Fibroblast of the aortic adventitia (primary cell): Measurements from ENCODE around the gene RPS27. TPM values are rescaled to one million over a fixed set of nuclear protein-coding genes. Genes with fewer than 3 reads are reported as not detected.

Experiments used
- DNase-seq: peaks from one replicate; pipeline ENCODE4 v3.0.0-alpha.2; 2010; ENCODE audit warnings: low read depth
- H3K4me3 ChIP-seq: 2 replicates; pipeline ENCODE4 v1.5.1; 2011; ENCODE audit warnings: low read depth, mild to moderate bottlenecking, control low read depth, low read length, moderate library complexity
- total RNA-seq: library from RNA; depleted of rRNA; stranded (reverse); fragments of >200 nt; gene quantifications from 2 replicates; pipeline ENCODE4 v1.2.3, GENCODE V29; 2012; ENCODE audit warnings: low replicate concordance
- TF ChIP-seq, protein P1 (sequence below): IDR thresholded peaks from 2 replicates; pipeline ENCODE4 v1.5.1; 2011; ENCODE audit warnings: mild to moderate bottlenecking, low read length, control low read depth, inconsistent platforms; ENCODE audit not compliant: insufficient read depth

Gene RPS27
- total RNA-seq, 1 donor: 2,665 TPM

DNA sequence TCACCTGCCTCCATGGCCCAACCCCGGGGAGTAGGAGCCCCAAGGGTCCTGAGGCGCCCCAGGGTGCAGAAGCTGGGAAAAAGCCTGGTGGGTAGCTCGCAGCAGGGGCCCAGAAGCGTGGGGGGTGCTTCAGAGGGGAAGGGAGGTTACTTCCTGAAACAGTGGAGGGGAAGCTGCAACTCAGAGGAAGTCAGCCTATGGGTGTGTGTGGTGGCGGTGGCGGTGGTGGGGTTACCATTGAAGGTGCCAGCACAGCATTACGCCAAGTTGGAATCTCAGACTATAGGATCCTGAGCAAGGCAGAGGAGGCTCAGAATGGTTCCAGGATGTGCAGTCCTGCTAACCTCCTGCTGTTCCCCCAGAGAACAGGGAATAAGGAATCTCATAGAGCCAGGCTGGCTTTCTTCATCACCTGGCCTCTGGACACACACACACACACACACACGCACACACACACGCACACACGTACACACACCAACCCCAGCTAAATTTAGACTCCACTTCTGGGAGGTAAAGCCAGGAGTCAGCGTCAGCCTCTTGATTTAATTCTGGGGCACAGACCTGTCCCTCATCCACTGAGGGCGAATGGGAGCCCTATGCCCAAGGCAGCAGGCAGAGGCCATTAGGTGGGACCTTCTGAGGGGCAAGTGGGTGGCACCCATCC is 45.3 kb upstream of the RPS27 start:
- DNase-seq: peak; percentile 60

DNA sequence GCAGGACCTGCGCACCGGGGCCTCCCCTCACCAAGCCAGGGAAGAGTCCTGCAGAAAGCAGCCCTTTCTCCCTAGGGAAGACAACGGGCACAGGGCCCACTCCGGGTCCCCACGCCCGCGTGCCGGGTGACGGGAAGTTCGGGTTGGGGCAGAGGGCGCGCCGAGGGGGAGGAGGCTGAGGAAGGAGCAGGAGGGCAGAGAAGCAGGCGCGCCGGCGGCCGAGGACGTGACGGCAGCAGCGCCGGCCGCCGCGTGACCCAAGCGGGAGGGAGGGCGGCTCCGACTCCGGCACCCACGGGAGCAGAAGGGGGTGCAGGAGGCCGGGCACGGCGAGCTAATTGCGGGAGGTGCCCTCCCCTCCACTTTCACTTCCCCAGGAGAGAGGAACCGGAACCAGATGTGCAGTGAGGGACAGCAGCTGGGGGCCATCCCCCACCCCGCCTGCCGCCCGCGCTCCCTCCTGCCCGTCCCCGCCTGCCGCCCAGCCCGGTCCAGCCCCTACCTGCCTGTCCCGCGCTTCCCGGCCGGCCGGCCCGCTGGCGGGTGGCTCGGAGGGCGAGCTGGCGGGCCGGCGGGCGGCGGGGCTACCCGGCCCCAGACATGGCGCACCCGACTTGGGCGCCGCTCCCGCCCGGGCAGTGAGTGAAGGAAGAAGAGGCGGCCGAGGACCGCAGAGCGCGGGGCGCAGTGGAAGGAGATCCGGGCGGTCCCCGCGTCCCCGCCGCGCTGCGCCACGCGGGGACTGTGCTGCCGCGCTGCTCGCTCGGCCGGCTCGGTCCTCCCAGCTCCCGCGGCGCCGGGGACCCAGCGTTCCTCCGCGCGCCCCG is 44.6 kb upstream of the RPS27 start:
- TF ChIP-seq, protein P1, sequence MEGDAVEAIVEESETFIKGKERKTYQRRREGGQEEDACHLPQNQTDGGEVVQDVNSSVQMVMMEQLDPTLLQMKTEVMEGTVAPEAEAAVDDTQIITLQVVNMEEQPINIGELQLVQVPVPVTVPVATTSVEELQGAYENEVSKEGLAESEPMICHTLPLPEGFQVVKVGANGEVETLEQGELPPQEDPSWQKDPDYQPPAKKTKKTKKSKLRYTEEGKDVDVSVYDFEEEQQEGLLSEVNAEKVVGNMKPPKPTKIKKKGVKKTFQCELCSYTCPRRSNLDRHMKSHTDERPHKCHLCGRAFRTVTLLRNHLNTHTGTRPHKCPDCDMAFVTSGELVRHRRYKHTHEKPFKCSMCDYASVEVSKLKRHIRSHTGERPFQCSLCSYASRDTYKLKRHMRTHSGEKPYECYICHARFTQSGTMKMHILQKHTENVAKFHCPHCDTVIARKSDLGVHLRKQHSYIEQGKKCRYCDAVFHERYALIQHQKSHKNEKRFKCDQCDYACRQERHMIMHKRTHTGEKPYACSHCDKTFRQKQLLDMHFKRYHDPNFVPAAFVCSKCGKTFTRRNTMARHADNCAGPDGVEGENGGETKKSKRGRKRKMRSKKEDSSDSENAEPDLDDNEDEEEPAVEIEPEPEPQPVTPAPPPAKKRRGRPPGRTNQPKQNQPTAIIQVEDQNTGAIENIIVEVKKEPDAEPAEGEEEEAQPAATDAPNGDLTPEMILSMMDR: no peak
- peak overlapping the region; percentile 86 for H3K4me3 ChIP-seq
- DNase-seq: peak; percentile 65

More for the DNA sequence above, 45.3 kb upstream of the RPS27 start:
- H3K4me3 ChIP-seq: peak overlapping the region; percentile 86
- TF ChIP-seq, protein P1: no peak

DNA sequence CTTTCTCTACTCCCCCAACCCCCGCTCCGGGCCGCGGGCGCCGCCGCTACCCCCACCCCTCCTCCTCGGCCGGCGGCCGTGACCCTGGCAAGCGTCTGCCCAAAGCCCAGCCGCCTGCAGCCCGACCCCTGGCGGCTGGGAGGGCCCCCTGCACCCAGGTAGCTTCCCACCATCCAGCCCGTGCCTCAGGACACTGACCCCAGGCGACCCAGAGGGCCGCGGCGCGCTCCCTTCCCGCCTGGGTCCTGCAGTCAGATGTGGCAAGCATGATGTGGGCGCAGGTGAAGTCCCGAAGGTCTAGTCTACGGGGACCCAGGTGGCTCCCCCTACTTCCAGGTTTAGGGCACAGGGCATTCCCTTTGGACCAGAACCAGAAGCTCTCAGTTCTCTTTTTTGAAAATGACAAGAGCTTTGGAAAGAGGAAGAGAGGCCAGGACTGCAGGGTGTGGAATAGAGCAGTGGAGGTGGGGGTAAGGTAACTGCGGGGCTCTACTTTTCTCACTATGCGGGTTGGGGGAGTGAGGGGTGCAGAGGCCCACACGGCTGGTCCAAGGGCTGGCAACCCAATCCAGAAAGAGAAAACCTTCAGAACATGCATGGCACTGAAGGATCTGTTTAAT is 43.8 kb upstream of the RPS27 start, which contains the start of gene DENND4B:
Gene DENND4B (minus strand): TSS at position 97 of the 620 bp plus-strand sequence. CDS start 2,344 bp downstream, outside the sequence.
- TF ChIP-seq, protein P1: peak; percentile 93

DNA sequence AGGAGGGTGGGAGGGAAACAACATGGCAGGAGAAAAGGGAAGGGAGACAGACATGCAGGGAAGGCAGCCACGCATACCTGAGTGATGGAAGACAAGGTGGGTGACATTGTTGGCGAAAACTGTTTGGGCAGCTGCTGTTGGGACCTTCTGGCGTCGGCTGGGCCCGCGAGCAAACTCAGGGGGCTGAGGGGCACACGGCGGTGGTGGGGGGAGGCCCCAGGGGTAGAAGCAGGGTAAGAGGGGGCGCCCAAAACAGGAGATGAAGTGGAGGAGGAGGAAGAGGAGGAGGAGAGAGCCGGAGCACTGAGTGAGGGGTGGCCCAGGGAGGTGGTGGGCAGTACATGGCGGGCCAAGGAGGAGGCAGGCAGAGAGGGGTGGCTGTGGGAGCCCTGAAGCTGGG is 39.4 kb upstream of the RPS27 start:
- H3K4me3 ChIP-seq: no peak overlapping the region
- TF ChIP-seq, protein P1: no peak
- no peak for DNase-seq

More for the DNA sequence above, 43.8 kb upstream of the RPS27 start, which contains the start of gene DENND4B:
- peak; percentile 66 for DNase-seq
- peak within 1 kb of the TSS; percentile 86 for H3K4me3 ChIP-seq

DNA sequence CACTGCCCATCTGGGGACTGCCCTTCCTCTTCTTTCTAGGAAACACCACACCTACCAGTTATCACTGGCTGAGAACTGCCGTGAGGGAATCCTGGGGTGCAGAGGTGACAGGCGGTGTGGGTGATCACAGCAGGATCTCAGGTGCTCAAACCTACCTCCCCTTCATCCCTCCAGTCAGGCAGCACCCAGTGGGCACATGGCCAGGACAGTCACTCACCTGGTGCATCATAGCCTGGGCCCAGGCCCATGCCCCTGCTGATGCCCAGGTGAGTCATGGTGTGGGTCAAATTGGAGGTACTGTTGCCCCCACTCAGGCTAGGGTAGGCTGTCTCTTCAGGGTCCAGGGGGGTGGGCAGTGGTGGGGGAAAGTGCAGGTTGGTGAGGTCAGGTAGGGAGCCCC is 38.8 kb upstream of the RPS27 start:
- TF ChIP-seq, protein P1: no peak
- no peak overlapping the region for H3K4me3 ChIP-seq

DNA sequence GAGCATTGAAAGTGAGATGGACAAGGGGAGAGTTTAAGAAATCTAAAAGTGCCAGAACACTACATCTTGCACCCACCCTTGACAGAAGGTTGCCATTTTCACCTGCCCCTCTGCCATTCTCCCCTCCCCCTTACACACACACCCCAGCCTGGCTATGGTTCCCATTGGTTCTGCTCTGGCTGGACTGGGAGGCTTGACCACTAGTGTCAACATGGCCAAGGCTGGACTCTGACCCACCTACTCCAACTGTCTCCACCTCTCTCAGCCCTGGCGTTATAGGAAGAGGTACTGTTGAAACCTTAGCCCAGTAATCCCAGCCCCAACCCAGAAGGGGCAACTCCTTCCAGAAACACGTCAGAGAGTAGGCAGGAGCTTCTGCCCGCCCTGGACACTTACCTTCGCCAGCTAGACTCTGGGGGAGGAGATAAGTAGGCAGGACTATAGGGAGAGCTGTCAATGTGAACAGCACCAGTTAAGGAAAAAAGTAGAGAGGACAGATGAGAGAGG is 36.6 kb upstream of the RPS27 start:
- TF ChIP-seq, protein P1: no peak
- no peak overlapping the region for H3K4me3 ChIP-seq
- DNase-seq: no peak

More for the DNA sequence above, 38.8 kb upstream of the RPS27 start:
- no peak for DNase-seq
